Spleen (tissue), 7 donors: Measurements from ENCODE around the gene AIDA.

Experiments
- POLR2A ChIP-seq, 3 donors: fragments of 450-650 bp; IDR thresholded peaks; one replicate each; pipeline ENCODE4 v1.5.1; 2017; ENCODE audit warnings: antibody characterized with exemption in 3 of 3, mild to moderate bottlenecking in 1 of 3
- POLR2AphosphoS5 ChIP-seq, 3 donors: sonication (generic); formaldehyde crosslinking; IDR thresholded peaks; one replicate each; pipeline ENCODE4 v1.5.1; 2017; ENCODE audit warnings: antibody characterized with exemption in 3 of 3
- TF ChIP-seq, protein P1 (sequence below), 11 experiments: fragments of 200-600 bp in 7 of 11; fragments of 450-650 bp in 4 of 11; sonication (generic) in 4 of 11; IDR thresholded peaks in 8 of 11; conservative IDR thresholded peaks in 3 of 11; 1 replicate in 7 of 11; 2 replicates in 4 of 11; pipeline versions ENCODE4 v1.4.0 to v1.8.0; 2016 to 2021; ENCODE audit warnings: antibody characterized with exemption in 11 of 11, inconsistent platforms in 4 of 11, mild to moderate bottlenecking in 1 of 11
- donor health status: DM: no; HTN: no; CAD: no; lungs with moderate emphysema.
- donor health status: DM: no; HTN: no; CAD: no.
- donor health status: DM: no; HTN: no; CAD: no.

DNA sequence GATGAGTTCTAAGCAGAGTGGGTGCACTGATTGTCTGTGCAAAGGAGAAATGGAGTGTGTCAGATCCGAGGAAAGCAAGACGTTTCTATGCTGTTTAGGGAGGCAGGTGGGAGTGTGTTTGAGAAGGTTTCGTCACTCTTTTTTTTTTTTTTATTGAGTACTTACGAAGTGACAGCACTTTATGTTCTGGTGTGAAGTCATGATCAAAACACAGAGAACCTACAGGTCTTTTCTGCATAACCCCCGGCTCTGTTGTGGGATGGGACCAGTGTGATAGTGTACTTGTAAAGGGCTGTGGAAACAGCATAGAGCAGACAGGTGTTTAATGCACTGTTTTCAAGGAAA lies 67.7 kb downstream of the AIDA start:
- TF ChIP-seq POLR2A (IDR thresholded peaks at IDR 0.05) (no peak), POLR2AphosphoS5 (IDR thresholded peaks at IDR 0.05) (no peak)
- TF ChIP-seq, protein P1, sequence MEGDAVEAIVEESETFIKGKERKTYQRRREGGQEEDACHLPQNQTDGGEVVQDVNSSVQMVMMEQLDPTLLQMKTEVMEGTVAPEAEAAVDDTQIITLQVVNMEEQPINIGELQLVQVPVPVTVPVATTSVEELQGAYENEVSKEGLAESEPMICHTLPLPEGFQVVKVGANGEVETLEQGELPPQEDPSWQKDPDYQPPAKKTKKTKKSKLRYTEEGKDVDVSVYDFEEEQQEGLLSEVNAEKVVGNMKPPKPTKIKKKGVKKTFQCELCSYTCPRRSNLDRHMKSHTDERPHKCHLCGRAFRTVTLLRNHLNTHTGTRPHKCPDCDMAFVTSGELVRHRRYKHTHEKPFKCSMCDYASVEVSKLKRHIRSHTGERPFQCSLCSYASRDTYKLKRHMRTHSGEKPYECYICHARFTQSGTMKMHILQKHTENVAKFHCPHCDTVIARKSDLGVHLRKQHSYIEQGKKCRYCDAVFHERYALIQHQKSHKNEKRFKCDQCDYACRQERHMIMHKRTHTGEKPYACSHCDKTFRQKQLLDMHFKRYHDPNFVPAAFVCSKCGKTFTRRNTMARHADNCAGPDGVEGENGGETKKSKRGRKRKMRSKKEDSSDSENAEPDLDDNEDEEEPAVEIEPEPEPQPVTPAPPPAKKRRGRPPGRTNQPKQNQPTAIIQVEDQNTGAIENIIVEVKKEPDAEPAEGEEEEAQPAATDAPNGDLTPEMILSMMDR (IDR thresholded peaks at IDR 0.05 in 8 of 11, conservative IDR thresholded peaks at IDR 0.05 in 3 of 11), result no peak
